H1 (cell line): ENCODE results near the gene ASCC1.

ENCODE experiments used
- ATF2 ChIP-seq: IDR thresholded peaks from 2 replicates; pipeline ENCODE4 v1.6.1; 2012; ENCODE audit warnings: low read length, inconsistent platforms
- BRCA1 ChIP-seq: IDR thresholded peaks from 2 replicates; pipeline ENCODE4 v1.6.1; 2012; ENCODE audit warnings: low read depth, low read length, improper control_type of control experiment
- CBX5 ChIP-seq: fragments of 300-800, 300-1000 bp; sonication (generic); IDR thresholded peaks from 2 replicates; pipeline ENCODE4 v1.7.1; 2016; ENCODE audit warnings: antibody characterized with exemption, low read length, low read depth
- CBX8 ChIP-seq: fragments of 300-800, 300-1000 bp; sonication (generic); IDR thresholded peaks from 2 replicates; pipeline ENCODE4 v1.7.1; 2016; ENCODE audit warnings: low read depth, low read length, borderline replicate concordance
- CTCF ChIP-seq, 3 experiments: IDR thresholded peaks; 1 replicate in 2 of 3; 2 replicates in 1 of 3; pipeline versions ENCODE4 v1.5.1 to v1.6.1; 2011; ENCODE audit warnings: low read length in 3 of 3, mild to moderate bottlenecking in 3 of 3, inconsistent platforms in 2 of 3, low read depth in 1 of 3, moderate library complexity in 1 of 3; ENCODE audit not compliant: insufficient read depth in 1 of 3; ENCODE audit errors: control extremely low read depth in 1 of 3
- MAFK ChIP-seq: IDR thresholded peaks from 2 replicates; pipeline ENCODE4 v1.6.1; 2012; ENCODE audit warnings: low read depth, mild to moderate bottlenecking, improper control_type of control experiment, low read length
- POLR2A ChIP-seq, 2 experiments: IDR thresholded peaks; 1 replicate in 1 of 2; 2 replicates in 1 of 2; pipeline ENCODE4 v1.6.1; 2011; ENCODE audit warnings: low read depth in 2 of 2, low read length in 2 of 2, mild to moderate bottlenecking in 2 of 2; ENCODE audit errors: control extremely low read depth in 1 of 2
- RNF2 ChIP-seq: fragments of 200-900, 300-1000 bp; sonication (generic); IDR thresholded peaks from 2 replicates; pipeline ENCODE4 v1.7.1; 2016; ENCODE audit warnings: borderline replicate concordance, low read depth, mild to moderate bottlenecking, antibody characterized with exemption, low read length; ENCODE audit not compliant: poor library complexity, severe bottlenecking; ENCODE audit errors: missing control alignments
- YY1 ChIP-seq: IDR thresholded peaks from 2 replicates; pipeline ENCODE4 v1.6.1; 2011; ENCODE audit warnings: low read depth, mild to moderate bottlenecking, low read length
- ZNF274 ChIP-seq: IDR thresholded peaks from 2 replicates; pipeline ENCODE4 v1.7.0; 2012; ENCODE audit warnings: low read length, borderline replicate concordance; ENCODE audit errors: extremely low read depth
- TF ChIP-seq, protein P1 (sequence below): IDR thresholded peaks from 2 replicates; pipeline ENCODE4 v1.6.1; 2011; ENCODE audit warnings: low read depth, mild to moderate bottlenecking, low read length; ENCODE audit not compliant: insufficient read depth

DNA sequence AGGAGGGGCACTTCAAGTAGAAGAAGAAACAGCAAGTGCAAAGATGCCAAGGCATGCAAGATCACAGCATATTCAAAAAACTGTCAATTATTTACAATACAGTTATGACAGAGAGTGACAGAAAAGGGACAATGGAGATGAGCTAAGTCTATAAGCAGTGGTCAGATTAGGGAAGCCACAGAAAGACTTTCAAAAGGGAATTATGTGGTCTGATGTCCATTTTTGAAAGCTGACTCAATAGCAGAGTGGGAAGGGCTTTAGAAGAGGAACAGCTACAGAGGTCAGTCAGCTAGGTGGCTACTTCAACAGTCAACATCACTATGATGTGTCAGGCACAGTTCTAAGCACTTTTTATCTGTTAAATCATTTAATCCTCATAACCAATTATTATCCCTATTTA lies 82.6 kb downstream of the ASCC1 start:
- TF ChIP-seq CTCF (IDR thresholded peaks at IDR 0.05; ENCODE audit: control extremely low read depth in 1 of 3, insufficient read depth in 1 of 3, low read depth in 1 of 3, low read length in 3 of 3) (no peak), YY1 (no peak), CBX8 (no peak), CBX5 (no peak), ATF2 (no peak), ZNF274 (no peak), POLR2A (IDR thresholded peaks at IDR 0.05; ENCODE audit: control extremely low read depth in 1 of 2, low read depth in 2 of 2, low read length in 2 of 2) (no peak), BRCA1 (no peak), MAFK (no peak), RNF2 (no peak)
- TF ChIP-seq, protein P1, sequence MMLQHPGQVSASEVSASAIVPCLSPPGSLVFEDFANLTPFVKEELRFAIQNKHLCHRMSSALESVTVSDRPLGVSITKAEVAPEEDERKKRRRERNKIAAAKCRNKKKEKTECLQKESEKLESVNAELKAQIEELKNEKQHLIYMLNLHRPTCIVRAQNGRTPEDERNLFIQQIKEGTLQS = no peak
